Daoy (cell line): ENCODE measurements around the gene RNASEH2A. TPM values are rescaled to one million over a fixed set of nuclear protein-coding genes. Genes with fewer than 3 reads are reported as not detected.

Source experiments
- DNase-seq: peaks from one replicate; pipeline ENCODE4 v3.0.0-alpha.2; 2015; ENCODE audit warnings: low read depth
- total RNA-seq: library from RNA; depleted of rRNA; stranded (reverse); fragments of >200 nt; shearing (Covaris generic); gene quantifications from 2 replicates; pipeline ENCODE4 v1.2.3, GENCODE V29; 2014

RNASEH2A gene
- total RNA-seq, 1 experiment from 2014 or later = 75.8 TPM

GRCh38 chr19:12782424-12783290 is 23.7 kb upstream of the RNASEH2A start:
- peak; percentile 89 for DNase-seq

- peak; percentile 50 for DNase-seq
These were observed 23.0 kb upstream of the RNASEH2A start for GRCh38 chr19:12783291-12783848.

GRCh38 chr19:12783849-12784393 is 22.5 kb upstream of the RNASEH2A start:
- no peak for DNase-seq

- no peak for DNase-seq
These were observed 22.0 kb upstream of the RNASEH2A start for GRCh38 chr19:12784394-12784870.

GRCh38 chr19:12784871-12785430 is 21.4 kb upstream of the RNASEH2A start:
- no peak for DNase-seq

GRCh38 chr19:12785431-12786031 is 20.9 kb upstream of the RNASEH2A start:
- DNase-seq = no peak

GRCh38 chr19:12786141-12786870 is 20.1 kb upstream of the RNASEH2A start:
- DNase-seq = no peak

- DNase-seq = no peak
These were observed 19.4 kb upstream of the RNASEH2A start for GRCh38 chr19:12786952-12787351.

- DNase-seq = no peak
These were observed 18.9 kb upstream of the RNASEH2A start for GRCh38 chr19:12787458-12787857.

GRCh38 chr19:12788042-12788681 is 18.2 kb upstream of the RNASEH2A start:
- no peak for DNase-seq

- DNase-seq = peak; percentile 87
These were observed 17.7 kb upstream of the RNASEH2A start for GRCh38 chr19:12788682-12789097.

GRCh38 chr19:12789098-12789903 is 17.1 kb upstream of the RNASEH2A start:
- peak; percentile 42 for DNase-seq

- peak; percentile 97 for DNase-seq
These were observed 16.3 kb upstream of the RNASEH2A start for GRCh38 chr19:12789904-12790619.

GRCh38 chr19:12790628-12791344 is 15.6 kb upstream of the RNASEH2A start:
- DNase-seq = no peak

- DNase-seq = peak; percentile 99
These were observed 14.9 kb upstream of the RNASEH2A start, which contains the start of gene JUNB for GRCh38 chr19:12791345-12792050. Gene JUNB (plus strand): TSS chr19:12791486. CDS start chr19:12791772, 286 bp downstream.

GRCh38 chr19:12792051-12792852 is 14.1 kb upstream of the RNASEH2A start:
- DNase-seq = peak; percentile 85

GRCh38 chr19:12792853-12793289 is 13.5 kb upstream of the RNASEH2A start:
- DNase-seq = no peak
